T1000 (cell line): Measurements from ENCODE around the gene DACT2.
"Not testable (repeated sequence)": the region's sequence is repeated elsewhere in the genome, so short reads cannot be mapped to it uniquely, and the experiment has no call there.

Experiments
- DNase-seq: peaks from one replicate; lab custom pipeline; 2025; ENCODE audit warnings: mixed read lengths; lab: John Stamatoyannopoulos, UW

The DACT2 gene

DNA sequence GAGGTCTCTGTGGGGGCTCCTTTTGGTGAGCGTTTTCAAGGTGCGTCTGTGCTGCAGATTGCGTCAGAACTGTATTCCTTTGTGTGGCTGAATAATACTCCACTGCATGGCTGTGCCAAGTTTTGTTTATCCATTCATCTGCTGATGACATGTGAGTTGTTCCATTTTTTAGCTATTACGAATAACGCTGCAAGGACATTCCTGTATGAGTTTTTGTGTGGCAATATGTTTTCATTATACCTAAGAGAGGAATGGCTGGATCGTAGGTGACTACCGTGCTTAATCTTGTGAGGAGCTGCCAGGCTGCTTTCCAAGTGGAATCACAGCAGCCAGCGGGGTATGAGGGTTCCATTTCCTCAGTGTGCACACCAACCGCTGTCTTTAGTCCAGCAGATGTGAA is 1.1 kb upstream of the DACT2 start:
- DNase-seq: no peak

DNA sequence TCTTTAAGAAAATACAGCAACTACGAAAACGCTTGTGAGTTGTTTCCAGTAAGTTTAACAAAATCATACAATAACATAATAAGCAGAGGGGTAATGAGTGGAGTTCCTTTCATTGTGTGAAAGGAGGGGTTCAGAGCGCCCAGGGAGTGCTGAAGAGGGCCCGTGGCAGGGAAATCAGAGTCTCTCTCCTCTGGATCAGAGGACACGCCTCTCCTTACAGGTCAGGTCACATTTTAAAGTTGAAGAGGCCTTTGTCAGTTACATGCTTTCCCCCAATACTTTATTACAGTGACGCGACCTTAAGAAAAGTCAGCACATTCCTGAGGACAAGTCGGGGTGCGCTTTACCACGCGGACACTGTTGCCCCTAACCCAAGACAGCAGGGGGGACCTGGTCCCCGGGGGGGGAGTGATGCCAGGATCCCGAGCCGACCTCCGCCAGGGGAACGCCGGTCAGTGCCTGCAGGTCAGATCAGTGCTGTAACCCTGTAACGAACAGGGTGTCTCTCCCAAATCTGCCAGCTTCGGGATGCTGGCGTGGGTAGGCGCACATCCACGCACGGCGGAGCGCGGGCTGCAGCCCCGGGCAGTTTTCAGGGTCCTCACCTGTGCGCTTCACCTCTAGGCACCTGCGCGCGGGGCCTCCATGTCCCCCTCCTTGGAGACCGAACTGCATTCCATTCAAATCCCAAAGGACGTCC is 848 bp downstream of the DACT2 start:
- no peak for DNase-seq

DNA sequence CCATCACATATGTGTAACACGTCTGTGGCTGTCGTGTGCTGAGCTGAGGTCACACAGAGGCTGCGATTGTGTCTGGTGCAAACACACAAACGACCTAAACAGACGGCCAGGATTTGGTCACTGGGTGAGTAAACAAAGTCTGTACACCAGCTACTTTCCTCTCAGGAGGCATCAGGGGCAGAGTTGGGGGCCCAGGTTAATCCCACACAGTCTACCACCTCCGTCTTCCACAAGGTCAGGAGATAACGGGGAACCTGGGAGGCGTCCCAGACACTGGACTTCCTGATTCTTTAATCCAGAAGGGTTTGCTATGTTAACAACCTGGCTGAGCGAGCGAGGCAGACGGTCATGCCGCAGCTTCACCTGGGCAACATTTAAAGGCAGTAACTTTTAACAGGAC is 1.5 kb downstream of the DACT2 start:
- no peak for DNase-seq

DNA sequence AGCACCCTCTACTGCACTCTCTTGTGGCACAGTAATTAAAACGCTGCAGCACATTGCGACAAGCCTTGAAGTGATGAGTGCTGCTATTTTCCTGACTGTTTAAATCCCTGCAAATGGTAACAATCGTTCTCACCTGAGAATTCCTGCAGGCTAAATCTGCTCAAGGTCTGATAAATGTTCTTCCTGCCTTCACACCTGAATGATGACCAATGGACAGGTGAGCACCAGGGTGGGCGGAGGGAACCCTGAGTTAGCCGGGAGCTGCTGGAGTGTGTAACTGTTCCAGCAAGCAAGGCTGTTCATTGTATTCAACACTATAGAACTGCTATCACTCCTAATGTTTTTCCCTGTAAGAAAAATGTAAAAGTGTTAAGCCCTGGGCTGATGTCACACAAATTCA is 4.0 kb downstream of the DACT2 start:
- DNase-seq: no peak

DNA sequence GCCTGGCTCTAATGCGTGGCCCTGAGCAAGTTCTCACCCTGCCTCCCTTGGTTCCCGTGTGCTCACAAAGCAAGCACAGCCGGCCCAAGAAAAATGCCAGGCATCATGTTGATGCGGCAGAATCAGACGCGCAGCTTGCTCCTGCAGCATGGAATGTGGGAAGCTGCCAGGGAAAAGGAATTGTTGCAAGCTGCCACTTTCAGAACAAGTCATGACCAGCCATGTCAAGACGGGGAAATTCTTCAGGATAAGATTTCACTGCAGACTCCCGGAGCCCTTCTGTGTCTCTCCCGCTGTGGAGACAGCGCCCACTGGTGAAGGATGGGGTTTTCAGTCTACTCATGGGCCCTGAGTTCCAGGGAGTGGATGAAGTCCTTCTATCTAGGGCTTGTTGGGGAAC is 4.6 kb downstream of the DACT2 start:
- no peak for DNase-seq

DNA sequence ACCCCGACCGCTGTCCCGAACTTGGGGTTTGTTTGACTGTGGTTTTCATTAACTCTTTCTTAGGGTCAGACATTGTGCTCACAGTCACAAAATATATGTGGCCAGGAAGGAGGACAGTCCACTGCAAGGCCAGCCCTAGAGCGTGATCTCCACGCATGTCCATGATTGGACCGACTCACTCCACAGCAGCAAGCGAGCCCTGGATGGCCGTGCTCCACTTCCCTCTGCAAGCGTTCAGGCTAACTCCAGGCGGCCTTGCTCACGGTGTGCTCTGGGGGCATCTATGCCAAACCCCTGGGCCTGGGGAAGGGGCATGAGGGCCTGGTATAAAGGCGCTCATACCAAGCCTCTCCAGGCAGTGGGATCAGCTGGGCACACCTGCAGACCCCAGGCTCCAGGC is 5.6 kb downstream of the DACT2 start:
- DNase-seq: no peak

DNA sequence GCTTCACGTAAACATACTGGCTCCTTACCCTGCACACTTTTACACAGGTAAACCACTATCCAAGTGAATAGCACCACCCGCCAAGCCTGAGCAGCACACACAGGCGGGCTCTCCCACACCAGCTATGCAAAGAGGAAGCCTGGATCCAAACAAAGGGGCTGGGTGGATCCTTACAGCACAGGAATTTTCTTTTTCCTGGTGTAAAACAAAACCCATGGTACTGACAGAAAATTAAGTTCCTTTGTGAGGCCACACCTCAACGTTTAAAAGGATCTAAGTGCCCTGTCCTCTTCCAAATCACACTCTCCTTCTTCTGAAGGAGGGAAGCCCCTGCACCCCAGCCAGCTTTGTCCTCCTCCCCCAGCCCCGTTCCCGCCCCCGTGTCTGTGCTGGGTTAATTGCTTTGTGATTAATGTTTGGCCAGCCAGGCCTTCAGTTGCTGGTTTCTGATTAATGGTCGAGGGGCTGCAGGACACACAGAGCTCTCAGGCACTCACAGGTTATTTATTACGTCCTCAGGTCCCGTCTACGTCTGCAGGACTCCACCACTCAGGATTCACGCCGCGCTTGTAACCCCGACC is 6.1 kb downstream of the DACT2 start:
- no peak for DNase-seq

DNA sequence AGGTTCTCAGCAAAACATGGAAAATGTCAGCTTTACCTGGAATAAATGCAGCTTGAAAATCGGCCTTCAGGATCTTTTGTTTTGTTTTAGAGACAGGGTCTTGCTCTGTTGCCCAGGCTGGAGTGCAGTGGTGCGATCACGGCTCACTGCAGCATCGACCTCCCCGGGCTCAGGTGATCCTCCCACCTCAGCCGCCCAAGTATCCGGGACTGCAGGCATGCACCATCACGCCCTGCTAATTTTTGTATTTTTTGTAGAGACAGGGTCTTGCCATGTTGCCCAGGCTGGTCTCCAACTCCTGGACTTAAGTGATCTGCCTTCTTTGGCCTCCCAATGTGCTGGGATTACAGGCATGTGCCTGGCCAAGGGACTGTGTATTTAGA is 7.5 kb downstream of the DACT2 start:
- not testable (repeated sequence) for DNase-seq

DNA sequence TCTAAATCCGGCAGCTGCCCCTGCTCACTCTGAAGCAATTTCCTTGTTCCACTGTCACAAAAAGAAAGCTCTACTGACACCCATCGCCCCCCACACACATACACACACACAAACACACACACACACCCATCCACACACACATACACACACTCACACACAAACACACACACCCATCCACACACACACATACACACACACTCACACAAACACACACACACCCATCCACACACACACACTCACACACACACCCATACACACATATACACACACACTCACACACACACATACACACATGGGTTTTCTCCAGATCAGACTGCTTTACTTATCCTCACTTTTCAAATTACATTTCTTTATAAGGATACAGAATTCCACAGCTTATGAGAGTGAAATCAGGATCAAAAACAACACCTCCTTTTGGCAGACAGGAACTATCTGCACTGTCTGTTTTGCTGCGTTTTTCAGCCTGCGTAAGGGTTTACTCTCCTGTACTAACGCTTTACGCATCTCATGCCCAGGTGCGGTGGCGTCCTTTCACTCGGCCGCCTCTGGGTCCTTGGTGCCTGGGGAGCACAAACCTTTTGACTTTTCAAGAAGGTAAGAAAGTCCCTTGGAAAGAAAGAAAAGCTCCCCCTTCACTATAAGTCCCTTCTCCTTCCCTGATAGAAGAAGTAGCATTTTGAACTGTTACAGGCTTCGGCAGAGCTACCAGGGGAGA is 8.0 kb downstream of the DACT2 start:
- DNase-seq: no peak

DNA sequence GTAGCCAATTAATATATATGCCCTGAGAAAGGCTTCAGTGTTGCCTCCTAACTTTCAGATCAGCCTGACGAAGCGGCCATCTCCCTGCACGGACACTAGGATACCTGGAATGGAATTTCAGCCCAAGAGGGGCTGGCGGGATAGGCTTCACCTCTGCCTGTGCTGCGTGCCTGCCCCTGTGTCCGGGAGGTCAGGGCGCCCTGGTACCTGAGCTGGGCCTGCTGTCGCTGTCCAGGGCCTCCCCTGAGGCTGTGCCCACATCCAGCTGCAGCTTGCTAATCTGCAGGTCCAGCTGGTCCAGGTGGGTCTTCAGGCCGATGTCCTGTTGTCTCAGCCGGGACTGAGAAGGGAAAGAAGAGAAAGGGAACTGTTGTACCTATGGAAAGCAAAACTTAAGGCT is 8.6 kb downstream of the DACT2 start:
- DNase-seq: no peak

DNA sequence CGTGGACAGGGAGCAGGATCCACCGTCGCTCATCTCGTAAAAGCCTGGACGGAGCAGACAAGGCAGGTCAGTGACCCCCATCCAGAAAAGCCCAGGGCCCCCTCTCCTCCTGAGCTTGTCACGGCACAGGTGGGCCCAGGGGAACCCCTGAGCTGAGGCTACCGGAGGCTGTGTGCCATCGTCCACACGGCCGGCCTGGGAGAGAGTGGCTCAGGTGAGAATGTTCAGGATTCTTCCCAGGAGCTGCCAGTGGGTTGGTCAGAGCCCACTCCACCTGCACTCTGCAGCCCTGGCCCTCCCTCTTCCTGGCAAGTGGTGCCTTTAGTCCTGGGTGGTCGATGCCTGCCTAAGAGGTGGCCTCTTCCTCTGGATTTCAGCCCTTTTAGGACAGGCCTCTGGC is 9.2 kb downstream of the DACT2 start:
- DNase-seq: no peak

DNA sequence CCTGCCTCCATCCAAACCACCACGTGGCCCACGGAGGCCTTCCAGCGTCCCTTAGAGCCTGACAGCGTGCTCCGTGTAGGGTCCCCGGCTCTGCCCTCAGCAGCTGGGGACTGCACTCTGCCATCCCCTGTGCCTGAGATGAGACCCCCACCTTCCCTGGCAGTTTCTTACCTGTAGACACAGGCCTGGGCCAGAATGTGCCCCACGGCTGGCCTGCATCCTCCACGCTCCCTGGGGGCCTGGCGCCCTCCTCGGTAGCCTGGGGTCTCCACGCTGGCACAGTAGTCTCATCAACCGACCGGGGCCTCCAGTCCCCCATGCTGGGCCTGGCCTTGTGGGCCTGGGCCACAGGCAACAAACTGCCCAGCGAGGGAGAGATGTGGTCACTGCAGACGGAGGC is 9.6 kb downstream of the DACT2 start:
- no peak for DNase-seq

DNA sequence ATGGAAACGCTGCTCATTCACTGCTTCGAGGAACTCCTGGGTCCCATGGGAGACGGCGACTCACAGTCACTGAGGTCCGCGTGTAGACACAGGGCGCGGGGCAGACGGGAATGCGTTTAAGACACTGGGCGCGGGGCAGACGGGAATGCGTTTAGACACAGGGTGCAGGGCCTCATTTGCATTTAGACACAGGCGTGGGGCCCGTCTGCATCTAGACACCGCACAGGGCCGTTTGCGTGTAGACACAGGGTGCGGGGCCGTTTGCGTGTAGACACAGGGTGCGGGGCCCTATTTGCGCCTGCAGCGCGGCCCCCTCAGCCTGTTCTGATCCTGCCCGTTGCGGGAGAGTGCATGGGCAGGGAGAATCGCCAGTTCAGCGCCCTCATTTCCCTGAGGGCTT is 10.4 kb downstream of the DACT2 start:
- DNase-seq: no peak

DNA sequence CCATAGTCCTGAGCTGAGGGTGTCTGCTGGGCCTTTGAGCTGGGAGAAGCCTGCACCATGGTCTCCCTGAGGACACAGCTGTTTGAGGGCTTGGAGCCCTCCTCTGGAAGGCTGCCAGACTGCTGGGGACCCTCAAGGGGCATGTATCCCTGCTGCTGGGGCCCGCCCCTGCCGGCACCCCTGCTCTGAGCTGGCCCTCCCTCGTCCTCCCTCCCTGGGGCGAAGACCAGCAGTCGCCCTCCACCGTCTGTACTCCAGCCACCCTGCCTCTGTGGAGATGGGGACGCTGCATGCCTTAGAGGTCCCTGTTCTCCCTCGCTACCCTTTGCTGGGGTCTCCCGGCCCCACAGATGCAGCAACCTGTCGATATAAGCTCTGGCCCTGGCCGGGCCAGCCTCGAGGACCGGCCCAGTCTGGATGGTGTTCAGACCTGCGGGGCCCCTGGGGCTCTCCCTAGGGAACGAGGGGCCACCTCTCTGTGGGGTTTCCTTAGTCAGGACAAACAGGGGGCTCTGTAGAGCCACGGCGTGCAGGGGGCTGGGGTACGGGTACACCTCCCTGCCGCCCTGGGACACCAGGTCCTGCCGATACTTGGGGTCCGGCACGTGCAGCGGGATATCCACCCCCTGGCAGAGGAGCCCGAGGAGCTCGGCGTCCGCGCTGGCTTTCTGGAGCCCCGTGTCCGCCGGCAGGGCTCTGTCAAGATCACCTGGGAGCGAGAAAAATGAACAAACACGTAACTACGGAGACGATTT is 11.0 kb downstream of the DACT2 start:
- no peak for DNase-seq

DNA sequence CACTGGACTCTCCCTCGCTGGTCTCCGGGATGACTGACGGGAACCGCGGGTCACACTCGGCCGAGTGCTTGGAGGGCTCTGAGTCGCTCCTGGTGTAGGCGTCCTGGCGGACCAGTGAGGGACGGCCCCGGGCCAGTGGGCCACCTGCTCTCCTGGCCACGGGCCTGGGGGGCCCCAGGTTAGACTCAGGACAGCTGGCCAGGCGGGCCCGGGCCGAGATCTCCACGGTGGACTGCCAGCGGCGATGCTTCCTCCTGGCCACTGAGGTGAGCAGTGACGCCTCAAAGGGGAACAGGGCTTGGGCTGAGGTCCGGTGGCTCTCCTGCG is 11.9 kb downstream of the DACT2 start:
- DNase-seq: no peak

DNA sequence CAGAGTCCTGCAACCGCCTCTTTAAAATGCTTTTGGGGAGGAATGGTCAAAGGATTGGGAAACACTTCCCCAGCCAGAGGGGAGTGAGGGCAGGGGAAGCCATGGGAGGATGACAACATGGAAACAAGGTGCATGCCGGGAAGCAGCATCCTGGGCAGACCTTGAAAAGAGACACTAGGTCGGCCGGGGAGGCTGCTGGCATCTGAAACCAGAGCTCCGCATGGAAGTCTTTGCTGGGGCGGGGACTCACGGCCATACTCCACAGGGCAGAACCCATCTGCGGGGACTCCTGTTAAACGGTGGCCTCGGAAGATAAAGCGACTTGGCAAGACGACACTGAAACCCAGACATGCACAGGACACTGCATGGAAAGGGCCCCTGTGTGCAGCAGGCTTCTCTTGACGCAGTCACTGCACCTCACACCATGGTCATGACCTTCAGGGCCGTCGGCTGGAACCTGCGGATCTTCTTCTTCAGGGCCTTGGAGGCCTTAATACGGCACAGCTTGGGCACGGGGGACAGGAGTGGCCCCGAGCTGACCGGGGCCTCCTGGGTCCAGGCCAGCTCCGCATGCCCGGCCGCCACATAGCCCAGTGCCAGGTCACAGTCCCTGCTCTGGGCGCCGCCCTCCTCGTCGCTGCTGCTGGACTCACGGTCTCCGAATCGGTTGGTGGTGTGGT is 12.4 kb downstream of the DACT2 start:
- DNase-seq: no peak

DNA sequence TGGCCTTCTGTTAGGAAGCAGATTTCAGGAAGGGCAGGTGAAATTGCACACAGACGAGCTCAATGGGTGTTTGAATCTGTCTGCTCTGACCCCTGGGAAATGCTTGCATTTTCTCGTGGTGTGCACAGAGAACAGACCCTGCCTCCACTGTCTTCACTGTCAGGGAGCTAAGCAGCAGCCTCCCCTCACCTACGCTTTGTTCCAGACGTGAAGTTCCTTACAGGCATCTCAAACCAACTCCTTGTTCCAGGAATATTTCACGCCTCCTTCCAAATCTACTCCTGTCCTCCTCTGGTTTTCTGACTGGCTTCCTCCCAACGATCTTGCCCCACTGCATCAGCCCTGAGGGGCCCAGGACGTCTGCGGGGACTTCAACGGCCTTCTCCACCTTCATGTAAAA is 13.7 kb downstream of the DACT2 start:
- DNase-seq: no peak

DNA sequence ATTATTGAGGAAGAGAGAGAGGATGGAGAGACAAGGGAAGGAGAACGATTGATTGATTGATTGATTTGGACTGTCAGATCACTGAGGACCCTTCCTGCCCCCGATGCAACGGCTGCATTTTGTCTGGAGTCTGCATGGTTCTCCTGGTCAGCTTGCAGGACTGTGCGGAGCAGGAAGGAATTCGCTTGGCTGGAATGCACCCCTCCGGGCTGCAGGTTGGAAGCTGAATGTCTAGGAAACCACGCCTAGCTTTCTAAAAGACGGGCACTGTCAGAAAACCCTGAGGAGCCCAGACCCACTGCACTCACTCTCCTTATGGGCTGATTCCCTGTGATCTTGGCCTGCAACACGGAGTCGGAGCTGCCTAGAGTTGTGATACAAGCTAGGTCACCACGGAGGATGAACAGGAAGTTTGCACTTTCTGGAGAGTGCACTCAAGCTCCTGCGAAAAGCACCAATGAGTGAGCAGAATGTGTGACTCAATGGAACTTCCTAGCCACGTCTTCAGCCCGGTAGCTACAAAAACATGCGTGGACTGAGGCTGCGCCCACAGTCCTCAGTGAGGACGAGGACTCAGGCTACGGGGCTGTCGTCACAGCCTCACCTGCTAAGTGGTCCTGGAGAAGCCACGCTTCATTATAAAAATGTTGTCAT is 14.4 kb downstream of the DACT2 start:
- DNase-seq: no peak

DNA sequence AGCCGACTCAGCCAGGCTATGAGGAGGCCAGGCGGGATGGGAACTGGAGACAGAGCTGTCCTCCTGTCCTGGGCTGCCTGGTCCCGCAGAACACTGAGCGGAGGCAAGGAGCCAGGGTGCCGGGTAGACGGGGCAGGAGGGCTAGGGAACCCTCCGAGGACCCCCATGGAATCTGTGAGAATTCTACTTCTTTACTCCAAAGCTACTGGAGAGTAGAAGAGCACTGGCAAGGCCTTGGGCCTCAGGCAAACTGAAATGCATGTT is 14.9 kb downstream of the DACT2 start:
- no peak for DNase-seq

DNA sequence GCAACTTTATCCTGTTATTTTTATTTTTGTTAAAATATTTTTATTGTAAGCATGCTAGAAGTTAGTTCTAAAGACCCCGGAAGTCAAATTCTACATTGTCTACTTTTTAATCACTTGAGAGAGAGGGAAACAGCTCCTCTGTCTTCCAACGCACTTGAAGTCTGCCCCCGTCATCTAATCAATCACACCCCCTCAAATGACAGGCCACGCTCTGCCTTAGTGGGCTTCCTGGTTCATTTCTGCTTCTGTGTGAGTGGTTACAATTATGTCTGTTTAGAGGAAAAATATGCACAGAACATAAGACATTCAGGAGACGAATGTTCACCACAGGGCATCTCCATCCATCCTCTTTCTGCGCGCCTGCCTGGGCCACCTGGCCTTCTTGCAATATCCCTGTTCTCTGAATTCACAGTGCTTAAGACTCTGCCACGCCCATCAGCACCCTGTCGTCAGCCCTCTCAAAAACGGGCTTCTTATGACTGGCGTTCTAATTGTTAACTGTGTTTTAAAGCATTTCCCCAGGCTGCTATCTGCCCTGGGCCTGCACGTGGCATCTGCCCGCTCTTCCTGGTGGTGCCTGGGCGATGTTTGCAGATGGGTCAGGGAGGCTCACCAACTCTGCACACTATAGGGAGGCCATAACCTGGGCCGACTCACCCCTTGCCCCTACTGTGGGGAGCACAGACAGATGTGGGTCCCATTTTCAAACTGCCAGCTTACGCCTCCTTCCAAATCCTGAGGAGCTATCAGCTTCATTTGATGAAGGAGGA is 15.4 kb downstream of the DACT2 start:
- no peak for DNase-seq

DNA sequence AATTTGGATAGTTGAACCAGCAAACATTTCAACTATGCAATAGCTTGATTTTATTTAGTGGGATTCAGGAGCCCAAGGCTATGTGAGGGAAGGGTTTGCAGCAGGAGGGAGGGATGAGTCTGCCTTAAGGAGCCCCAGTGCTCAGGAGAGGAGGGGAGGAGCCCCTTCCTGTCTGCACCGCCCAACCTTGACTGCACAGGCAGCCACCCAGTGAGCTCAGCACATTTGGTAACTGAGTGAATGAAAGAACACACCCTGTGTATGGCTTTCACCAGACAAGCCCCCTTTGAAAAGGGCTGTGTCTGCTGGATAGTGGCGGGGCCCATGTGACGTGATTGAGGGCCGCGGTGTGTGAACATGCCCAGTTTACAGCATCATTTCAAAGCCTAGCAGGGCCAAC is 17.0 kb downstream of the DACT2 start:
- DNase-seq: no peak
